ENCODE results near the gene KCNQ2.

The KCNQ2 gene

GRCh38 chr20:63470410-63470809, 2.0 kb downstream of the KCNQ2 start:
- DNase-seq: no peak

DNA sequence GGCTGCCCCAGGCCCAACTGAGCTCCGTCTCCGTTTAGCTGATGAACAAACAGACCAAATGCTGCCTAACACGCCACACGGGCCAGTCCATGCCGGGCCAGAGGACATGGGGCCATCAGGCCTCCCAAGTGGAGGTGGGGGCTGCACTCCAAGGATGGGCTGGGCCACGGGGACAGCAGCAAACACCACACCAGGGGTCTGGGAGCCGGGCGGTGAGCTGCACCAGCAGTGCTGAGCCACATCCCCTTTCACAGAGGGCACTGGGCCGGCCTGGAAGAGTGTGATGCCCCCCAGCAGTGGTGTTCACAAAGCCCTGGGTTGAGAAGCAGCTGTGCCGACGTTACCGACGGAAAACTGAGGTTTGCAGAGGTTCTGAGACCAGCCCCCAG, 2.7 kb downstream of the KCNQ2 start:
- no peak for DNase-seq

- no peak for DNase-seq
These were observed 3.3 kb downstream of the KCNQ2 start for GRCh38 chr20:63469019-63469712.

DNA sequence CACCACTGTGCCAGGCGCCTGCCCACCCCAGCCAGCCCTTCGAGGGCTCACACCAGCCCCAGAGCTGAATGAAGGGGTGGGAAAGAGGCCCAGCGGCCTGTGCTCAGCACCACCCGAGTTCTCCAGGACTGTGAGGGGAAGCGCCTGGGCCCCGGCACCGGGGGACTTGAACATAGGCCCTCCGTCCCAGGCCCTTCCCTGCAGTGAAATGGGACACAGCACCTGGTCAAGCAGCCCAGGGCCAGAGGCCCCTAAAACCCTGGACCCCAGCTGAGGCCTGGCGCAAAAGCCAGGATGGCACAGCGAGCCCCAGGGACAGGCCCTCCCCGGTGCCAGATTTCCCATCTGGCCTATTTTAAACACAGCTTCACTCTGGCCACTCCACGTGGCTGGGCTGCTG, 4.0 kb downstream of the KCNQ2 start:
- DNase-seq: no peak

DNA sequence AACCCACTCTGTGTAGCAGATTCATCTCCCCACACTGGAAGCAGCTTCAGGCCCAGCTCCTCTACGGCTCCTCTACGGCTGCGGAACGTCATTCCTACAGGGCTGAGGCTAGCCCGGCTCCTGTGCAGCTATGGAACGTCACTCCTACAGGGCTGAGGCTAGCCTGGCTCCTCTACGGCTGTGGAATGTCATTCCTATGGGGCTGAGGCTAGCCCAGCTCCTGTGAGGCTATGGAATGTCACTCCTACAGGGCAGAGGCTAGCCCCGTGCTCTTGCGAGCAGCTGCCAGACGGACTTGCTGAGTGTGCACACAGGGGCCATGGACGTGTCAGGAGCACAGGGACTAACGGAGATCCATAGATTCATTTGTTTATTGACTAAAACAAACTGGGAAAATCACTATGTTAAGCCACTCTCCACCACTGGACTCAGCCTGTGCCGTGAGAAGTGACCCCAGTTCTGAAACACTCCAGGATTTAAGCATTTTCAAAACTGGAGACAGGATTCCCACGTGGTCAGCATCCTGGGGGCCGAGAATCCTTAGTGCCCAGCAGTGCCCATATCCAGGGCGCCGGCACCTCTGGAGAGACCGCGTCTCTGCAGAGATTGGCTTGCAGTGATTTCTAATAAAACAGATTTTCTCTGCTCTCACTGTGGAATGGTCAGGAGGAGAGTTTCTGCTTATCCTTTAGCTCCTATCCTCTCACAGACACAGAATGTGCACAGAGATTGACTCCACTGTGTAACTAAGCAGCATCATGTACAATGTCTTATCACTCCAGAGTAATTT, 5.0 kb downstream of the KCNQ2 start:
- no peak for DNase-seq

DNA sequence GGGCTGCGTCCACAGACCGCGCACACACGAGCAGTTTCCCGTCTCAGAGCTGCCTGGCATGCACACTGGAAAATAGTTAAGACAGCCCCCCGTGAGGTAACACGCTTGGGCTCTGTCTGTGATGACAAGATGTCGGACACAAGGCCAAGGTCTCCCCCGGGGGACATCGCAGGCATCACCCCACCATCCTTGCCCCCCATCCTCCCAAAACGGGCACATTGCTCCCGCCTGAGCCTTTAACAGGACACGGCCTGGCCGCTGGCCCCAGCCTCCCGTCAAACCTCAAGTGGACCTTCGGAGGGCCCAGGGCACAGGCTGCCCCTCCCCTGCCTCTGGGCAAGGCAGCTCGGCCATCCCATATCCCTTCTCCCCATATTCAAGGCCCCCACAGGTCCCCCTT, 5.6 kb downstream of the KCNQ2 start:
- DNase-seq: no peak

DNA sequence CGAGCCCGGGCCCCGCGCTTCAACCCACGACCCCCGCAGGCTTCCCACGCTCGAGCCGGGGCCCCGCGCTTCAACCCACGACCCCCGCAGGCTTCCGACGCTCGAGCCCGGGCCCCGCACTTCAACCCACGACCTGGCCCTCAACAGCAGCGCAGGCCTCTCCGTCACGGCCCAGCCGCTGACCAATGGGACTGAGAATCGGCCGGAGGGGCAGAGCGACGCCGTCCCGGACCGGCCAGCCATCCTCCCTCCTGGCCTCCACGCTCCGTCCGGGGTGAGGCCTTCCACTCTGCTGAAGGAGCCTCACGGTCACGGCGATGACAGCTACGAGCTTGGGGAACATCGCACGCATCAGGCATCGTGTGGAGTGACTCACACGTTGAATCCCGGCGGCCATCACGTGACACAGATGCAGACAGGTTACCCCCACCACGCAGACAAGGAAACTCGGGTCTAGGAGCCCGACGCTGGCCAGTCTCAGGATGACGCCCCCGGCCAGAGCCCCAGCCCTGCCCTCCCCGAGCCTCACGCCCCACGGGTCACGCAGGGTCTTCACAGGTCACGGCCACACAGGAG, 6.1 kb downstream of the KCNQ2 start:
- no peak for DNase-seq

GRCh38 chr20:63465380-63466249, 6.8 kb downstream of the KCNQ2 start:
- DNase-seq: no peak

DNA sequence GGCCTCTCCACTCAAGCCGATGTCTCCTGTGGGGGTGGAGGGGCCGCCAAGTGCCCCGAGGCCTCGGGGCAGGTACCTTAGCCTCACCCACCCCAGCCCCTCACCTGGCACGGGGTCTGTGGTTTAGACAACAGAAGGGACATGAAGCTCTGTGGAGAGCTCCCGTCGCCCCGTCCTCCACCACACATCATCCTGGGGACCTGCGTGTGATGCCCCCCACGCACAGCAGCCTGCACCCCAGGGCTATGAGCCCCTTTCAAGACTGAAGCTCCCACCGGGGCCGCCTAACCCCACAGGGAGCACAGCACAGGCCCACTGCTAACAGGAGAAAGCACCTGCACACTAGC, 8.2 kb downstream of the KCNQ2 start:
- DNase-seq: no peak

GRCh38 chr20:63463400-63464288, 8.8 kb downstream of the KCNQ2 start:
- DNase-seq: no peak

GRCh38 chr20:63462244-63462643, 10.2 kb downstream of the KCNQ2 start:
- no peak for DNase-seq

DNA sequence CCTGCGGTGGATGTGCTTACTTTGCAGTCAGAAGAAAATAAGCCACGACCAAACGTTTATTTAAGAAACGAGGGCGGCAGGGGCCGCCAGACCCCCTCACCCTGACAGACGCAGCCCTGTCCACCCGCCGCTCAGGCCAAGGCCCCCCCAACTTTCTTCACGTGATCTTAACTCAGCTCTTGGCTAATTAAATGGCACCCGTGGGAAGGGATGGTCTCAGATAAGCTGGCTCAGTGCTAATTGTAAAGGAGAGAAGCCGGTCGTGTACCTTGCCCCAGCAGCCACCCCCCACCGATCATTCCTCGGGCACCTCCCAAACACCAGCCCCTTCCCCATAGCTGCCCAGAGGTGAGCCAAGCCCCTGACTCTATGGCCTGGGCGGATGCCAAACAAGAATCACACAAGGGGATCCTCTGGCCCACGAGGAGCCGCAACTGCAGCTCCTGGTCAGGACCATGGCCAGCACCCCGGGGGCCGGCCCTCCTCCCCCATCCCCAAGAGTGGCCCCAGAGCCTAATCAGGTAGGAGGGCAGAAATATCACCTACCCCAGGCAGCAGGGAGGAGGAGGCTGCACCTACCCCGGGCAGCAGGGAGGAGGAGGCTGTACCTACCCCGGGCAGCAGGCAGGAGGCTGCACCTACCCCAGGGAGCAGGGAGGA, 11.2 kb downstream of the KCNQ2 start:
- DNase-seq: no peak

DNA sequence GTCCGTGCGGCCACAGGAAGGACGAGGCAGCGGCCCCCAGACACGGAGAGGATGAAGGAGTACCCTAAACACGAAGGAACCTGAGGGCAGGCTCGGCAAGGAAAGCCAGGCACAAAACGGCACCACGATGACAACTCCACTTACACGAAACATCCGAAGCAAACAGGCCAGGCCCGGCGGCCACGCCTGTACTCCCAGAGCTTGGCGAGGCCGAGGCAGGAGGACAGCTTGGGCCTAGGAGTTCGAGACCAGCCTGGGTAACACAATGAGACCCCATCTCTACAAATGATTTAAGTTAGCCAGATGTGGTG, 13.4 kb downstream of the KCNQ2 start:
- no peak for DNase-seq

- DNase-seq: no peak
These were observed 14.0 kb downstream of the KCNQ2 start for GRCh38 chr20:63458170-63459069.

- peak; percentile 39 for DNase-seq
These were observed 14.7 kb downstream of the KCNQ2 start for GRCh38 chr20:63457737-63458136.

GRCh38 chr20:63456429-63457284, 15.8 kb downstream of the KCNQ2 start:
- DNase-seq: no peak

- DNase-seq: no peak
These were observed 16.9 kb downstream of the KCNQ2 start for GRCh38 chr20:63455568-63455859.

DNA sequence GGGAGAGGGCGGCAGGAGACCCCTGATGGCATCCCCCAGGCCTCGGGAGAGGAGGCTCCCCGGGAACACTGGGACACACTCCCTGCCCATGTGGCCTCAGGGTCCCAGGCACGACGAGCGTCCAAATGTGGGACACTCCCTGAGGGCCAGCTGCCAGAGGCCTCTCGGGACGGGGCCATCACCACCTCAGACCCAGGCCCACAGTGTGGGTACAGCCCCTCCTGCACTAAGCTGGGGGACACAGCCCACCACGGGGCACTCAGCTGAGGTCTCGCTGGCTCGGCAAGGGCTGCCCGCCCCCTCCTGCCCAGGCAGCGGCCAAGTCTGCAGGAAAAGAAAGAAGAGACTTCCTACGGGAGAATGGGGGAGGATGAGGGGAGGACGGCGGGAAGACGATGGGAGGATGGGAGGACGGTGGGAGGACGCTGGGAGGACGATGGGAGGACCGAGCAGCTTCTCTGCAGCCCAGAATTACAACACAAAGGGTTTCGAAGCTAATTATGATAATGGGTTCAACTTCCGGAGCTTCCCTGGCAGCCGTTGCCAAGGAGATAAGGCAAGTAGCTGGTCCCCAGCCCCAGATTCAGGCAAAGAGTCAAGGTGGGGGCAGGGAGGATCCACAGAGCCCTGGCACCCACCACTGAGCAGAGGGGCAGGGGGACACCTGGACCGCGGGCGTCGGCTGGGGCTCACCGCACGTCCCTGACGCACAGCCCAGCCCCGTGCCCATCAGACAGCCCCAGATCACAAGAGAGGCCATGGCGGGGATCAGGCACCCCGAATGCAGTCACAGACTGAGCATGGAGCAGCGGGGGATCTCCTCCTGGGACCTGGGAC, 17.5 kb downstream of the KCNQ2 start:
- no peak for DNase-seq

All from midbrain (tissue), 1 donor.